K562 (cell line): ENCODE results near the gene FATE1. TPM values are rescaled to one million over a fixed set of nuclear protein-coding genes. Genes with fewer than 3 reads are reported as not detected.

Experiments
- ATAC-seq: fragments of 200-7000 bp; cut with Tn5 transposase; 3 replicates; pipeline ENCODE4 v1.9.1; 2020; ENCODE audit warnings: moderate library complexity
- BruUV-seq: library from RNA; stranded (reverse); fragments of 400-500 nt; replicated peaks from 2 replicates; lab custom pipeline; 2021; lab: Mats Ljungman, UMichigan
- CTCF ChIA-PET: fragments of 300-600 bp; formaldehyde crosslinking; extraction: SDS; loops from one replicate; lab custom pipeline; 2021; ENCODE audit warnings: low intra/inter-chr PET ratio; lab: Yijun Ruan, JAX
- POLR2A ChIA-PET: fragments of 300-600, 350-650 bp; sonication (Branson Sonifier 250); formaldehyde crosslinking; extraction: SDS; loops from one replicate; lab custom pipeline; 2021; ENCODE audit warnings: antibody characterized with exemption, inconsistent platforms; lab: Yijun Ruan, JAX
- DNase-seq, 4 experiments: peaks; one replicate each; pipeline versions ENCODE4 v3.0.0 to v3.0.0-alpha.2; 2011 to 2018; ENCODE audit warnings: low spot score in 3 of 4, mixed read lengths in 3 of 4; ENCODE audit errors: extremely low read depth in 1 of 4
- FAIRE-seq: peaks from 2 replicates; lab custom pipeline; 2011; peaks lifted over from hg19 to GRCh38; lab: Jason Lieb, UNC
- H2AFZ ChIP-seq: 2 replicates; pipeline ENCODE4 v1.6.0; 2011; ENCODE audit warnings: low read depth, low read length, control low read depth, inconsistent platforms
- H3K27ac ChIP-seq: fragments of 200-600 bp; 3 replicates; pipeline ENCODE4 v1.8.0; 2011; ENCODE audit warnings: low read depth, mild to moderate bottlenecking, control low read depth, inconsistent platforms, low read length, moderate library complexity, mixed read lengths; ENCODE audit errors: extremely low read depth
- H3K27me3 ChIP-seq, 2 experiments: fragments of 300-600 bp in 1 of 2; 2 replicates in 1 of 2; 3 replicates in 1 of 2; pipeline versions ENCODE4 v1.6.0 to v1.8.0; 2011; ENCODE audit warnings: inconsistent platforms in 2 of 2, low read length in 2 of 2, mild to moderate bottlenecking in 1 of 2, mixed read lengths in 1 of 2, moderate library complexity in 1 of 2; ENCODE audit not compliant: control insufficient read depth in 2 of 2, insufficient read depth in 2 of 2
- H3K36me3 ChIP-seq: fragments of 300-600 bp; 3 replicates; pipeline ENCODE4 v1.8.0; 2011; ENCODE audit warnings: mild to moderate bottlenecking, low read length, inconsistent platforms; ENCODE audit not compliant: control insufficient read depth, insufficient read depth
- H3K4me1 ChIP-seq, 2 experiments: fragments of 200-600 bp in 1 of 2; replicated peaks in 1 of 2; 2 replicates in 1 of 2; 3 replicates in 1 of 2; pipeline versions ENCODE4 v1.5.1 to v1.8.0; 2011; ENCODE audit warnings: inconsistent platforms in 2 of 2, low read length in 2 of 2, mild to moderate bottlenecking in 1 of 2, mixed read lengths in 1 of 2, moderate library complexity in 1 of 2; ENCODE audit not compliant: control insufficient read depth in 2 of 2, insufficient read depth in 2 of 2
- H3K4me2 ChIP-seq: 2 replicates; pipeline ENCODE4 v1.6.1; 2011; ENCODE audit warnings: low read length, control low read depth, inconsistent platforms, mixed read lengths; ENCODE audit not compliant: insufficient read depth
- H3K4me3 ChIP-seq: fragments of 200-600 bp; sonication (generic), shearing (Covaris generic); 2 replicates; pipeline ENCODE4 v1.5.1; 2016; ENCODE audit warnings: control low read depth, inconsistent platforms
- H3K79me2 ChIP-seq: fragments of 200-600 bp; 3 replicates; pipeline ENCODE4 v1.8.0; 2011; ENCODE audit warnings: low read length, inconsistent platforms; ENCODE audit not compliant: control insufficient read depth, insufficient read depth
- H3K9ac ChIP-seq, 2 experiments: 2 replicates each; pipeline versions ENCODE4 v1.6.0 to v1.6.1; 2011; ENCODE audit warnings: low read depth in 2 of 2, low read length in 2 of 2, control low read depth in 1 of 2, inconsistent platforms in 1 of 2, mild to moderate bottlenecking in 1 of 2, mixed read lengths in 1 of 2; ENCODE audit not compliant: insufficient read depth in 1 of 2
- H3K9me1 ChIP-seq: one replicate; pipeline ENCODE4 v1.6.0; 2011; ENCODE audit warnings: inconsistent platforms, mild to moderate bottlenecking, low read length, moderate library complexity; ENCODE audit not compliant: control insufficient read depth, insufficient read depth
- H3K9me3 ChIP-seq: replicated peaks from 2 replicates; pipeline ENCODE4 v1.5.1; 2011; ENCODE audit warnings: low read depth, low read length, inconsistent platforms; ENCODE audit not compliant: control insufficient read depth, insufficient read depth
- H4K20me1 ChIP-seq: replicated peaks from 2 replicates; pipeline ENCODE4 v1.6.1; 2011; ENCODE audit warnings: low read length, inconsistent platforms, mixed read lengths; ENCODE audit not compliant: control insufficient read depth, insufficient read depth
- BACH1 ChIP-seq: fragments of 200-800 bp; sonication (Bioruptor generic); IDR thresholded peaks from 2 replicates; pipeline ENCODE4 v1.6.1; 2016; ENCODE audit warnings: missing genetic modification characterization, missing compliant biosample characterization
- BRD4 ChIP-seq: fragments of 200-600 bp; sonication (generic); IDR thresholded peaks from 2 replicates; pipeline ENCODE4 v1.6.1; 2017; ENCODE audit warnings: inconsistent platforms
- CCAR2 ChIP-seq: fragments of 200-400 bp; formaldehyde crosslinking; IDR thresholded peaks from 2 replicates; pipeline ENCODE4 v1.6.1; 2017; ENCODE audit warnings: mild to moderate bottlenecking, low read depth, low read length
- CCNT2 ChIP-seq: IDR thresholded peaks from 2 replicates; pipeline ENCODE4 v1.6.1; 2011; ENCODE audit warnings: borderline replicate concordance, low read depth, mild to moderate bottlenecking, moderate library complexity, mixed read lengths, low read length; ENCODE audit not compliant: insufficient read length; ENCODE audit errors: extremely low read depth
- HSF4 ChIP-seq: fragments of 250-450 bp; sonication (Bioruptor Pico); IDR thresholded peaks from 2 replicates; pipeline ENCODE4 v2.1.2; 2022; ENCODE audit warnings: mild to moderate bottlenecking, moderate library complexity, borderline replicate concordance
- IRF1 ChIP-seq: sonication (generic); formaldehyde crosslinking; IDR thresholded peaks from 2 replicates; pipeline ENCODE4 v1.8.0; 2022; ENCODE audit warnings: missing genetic modification reagents, mild to moderate bottlenecking, borderline replicate concordance
- JUN ChIP-seq, 2 experiments: sonication (generic) in 1 of 2; formaldehyde crosslinking in 1 of 2; IDR thresholded peaks; 2 replicates each; pipeline versions ENCODE4 v1.6.1 to v1.8.0; 2012 to 2022; ENCODE audit warnings: borderline replicate concordance in 2 of 2, mild to moderate bottlenecking in 2 of 2, improper control_type of control experiment in 1 of 2, low read depth in 1 of 2, low read length in 1 of 2, missing genetic modification reagents in 1 of 2
- MCM2 ChIP-seq: fragments of 450-650 bp; IDR thresholded peaks from 2 replicates; pipeline ENCODE4 v1.6.1; 2017; ENCODE audit warnings: low read depth, mild to moderate bottlenecking
- SIN3A ChIP-seq, 2 experiments: fragments of 150-350 bp in 1 of 2; IDR thresholded peaks; 2 replicates each; pipeline ENCODE4 v1.6.1; 2011 to 2016; ENCODE audit warnings: borderline replicate concordance in 2 of 2, low read depth in 2 of 2, low read length in 2 of 2, mild to moderate bottlenecking in 2 of 2, moderate library complexity in 2 of 2; ENCODE audit not compliant: control insufficient read depth in 1 of 2
- SPI1 ChIP-seq: IDR thresholded peaks from 2 replicates; pipeline ENCODE4 v1.6.1; 2011; ENCODE audit warnings: low read depth, low read length, control low read depth, borderline replicate concordance
- ZBTB34 ChIP-seq: fragments of 250-450 bp; sonication (Bioruptor Pico); IDR thresholded peaks from 2 replicates; pipeline ENCODE4 v1.8.0; 2021; ENCODE audit warnings: mild to moderate bottlenecking, moderate library complexity
- ZBTB43 ChIP-seq: sonication (generic); formaldehyde crosslinking; IDR thresholded peaks from 2 replicates; pipeline ENCODE4 v1.8.0; 2023; ENCODE audit warnings: mild to moderate bottlenecking, missing genetic modification reagents
- ZNF830 ChIP-seq: fragments of 250-450 bp; sonication (Bioruptor Pico); IDR thresholded peaks from 2 replicates; pipeline ENCODE4 v1.5.0; 2021; ENCODE audit warnings: mild to moderate bottlenecking
- WGBS: fragments of 100-300 bp; shearing (Covaris generic); methylation state at CpG from one replicate; pipeline ENCODE4 v1.1.6; 2016; ENCODE audit warnings: low coverage, mixed read lengths; ENCODE audit not compliant: insufficient coverage; ENCODE audit errors: missing lambda C conversion rate; 5-methylcytosine and 5-hydroxymethylcytosine counted together
- in situ Hi-C: fragments of 300-500 bp; cut with MboI; formaldehyde crosslinking; loops from 4 replicates; pipeline ENCODE4 v1.15.0; 2018; ENCODE audit warnings: inconsistent platforms, mixed read lengths
- intact Hi-C: fragments of 100-400 bp; cut with micrococcal nuclease; formaldehyde crosslinking; loops from 2 replicates; pipeline ENCODE4 v1.14.2; 2022
- polyA plus RNA-seq, 8 experiments: library from polyadenylated mRNA; depleted of rRNA in 4 of 8; stranded (reverse) in 5 of 8; unstranded in 3 of 8; fragments of >200 nt; fragmentation: Nextera tagmentation in 2 of 8; fragmentation: Illumina TruSeq in 1 of 8; extraction: Ambion mirVana in 2 of 8; extraction: Trizol in 1 of 8; gene quantifications; 2 replicates each; pipeline versions ENCODE4 v1.2.1 to v1.2.3, GENCODE V29; 2011 to 2014; ENCODE audit warnings: inconsistent platforms in 1 of 8, missing spikeins in 1 of 8
- total RNA-seq, 7 experiments: library from RNA; depleted of rRNA in 6 of 7; stranded (reverse); fragments of >200 nt in 6 of 7; fragmentation: Illumina TruSeq in 2 of 7; extraction: Trizol in 2 of 7; gene quantifications; 2 replicates each; pipeline versions ENCODE4 v1.2.1 to v1.2.3, GENCODE V29; 2011 to 2021; ENCODE audit warnings: low replicate concordance in 1 of 7
- TF ChIP-seq, protein P1 (sequence below), 2 experiments: fragments of 450-650 bp in 1 of 2; sonication (generic) in 1 of 2; formaldehyde crosslinking in 1 of 2; IDR thresholded peaks in 1 of 2; conservative IDR thresholded peaks in 1 of 2; 2 replicates each; pipeline versions ENCODE4 v1.6.1 to v1.8.1; 2016 to 2023; ENCODE audit warnings: mild to moderate bottlenecking in 2 of 2, moderate library complexity in 2 of 2, inconsistent platforms in 1 of 2, missing genetic modification reagents in 1 of 2

The FATE1 gene
- total and polyA plus RNA-seq, 9 of the 15 experiments (the other 6 are each of a cell fraction or from before 2014, with no cell fraction given) = not detected

GRCh38 chrX:151725338-151725614 is 9.4 kb downstream of the FATE1 start:
- DNase-seq (no peak), ATAC-seq (no peak), FAIRE-seq (no peak)
- no peaks in the 10 kb centered on the region for H3K9me3 ChIP-seq
- no peaks in the 10 kb centered on the region for H3K9me1 ChIP-seq
- H4K20me1 ChIP-seq = no peaks in the 10 kb centered on the region
- no peaks in the 10 kb centered on the region for H3K36me3 ChIP-seq
- ChIA-PET POLR2A (no interaction called here), CTCF (no interaction called here)
- H2AFZ ChIP-seq = no peak overlapping the region
- H3K4me3 ChIP-seq = no peak overlapping the region
- no peaks in the 10 kb centered on the region for H3K79me2 ChIP-seq
- no peak overlapping the region for H3K4me2 ChIP-seq
- no peak for TF ChIP-seq ZNF830 (CRISPR knock-in tag)
- TF ChIP-seq ZBTB43 (CRISPR knock-in tag) = no peak
- no peak for TF ChIP-seq BACH1
- TF ChIP-seq, protein P1, sequence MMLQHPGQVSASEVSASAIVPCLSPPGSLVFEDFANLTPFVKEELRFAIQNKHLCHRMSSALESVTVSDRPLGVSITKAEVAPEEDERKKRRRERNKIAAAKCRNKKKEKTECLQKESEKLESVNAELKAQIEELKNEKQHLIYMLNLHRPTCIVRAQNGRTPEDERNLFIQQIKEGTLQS (IDR thresholded peaks at IDR 0.05) = no peak
- TF ChIP-seq, protein P1 (CRISPR knock-in tag; conservative IDR thresholded peaks at IDR 0.05) = no peak
- TF ChIP-seq SIN3A (IDR thresholded peaks at IDR 0.05; ENCODE audit: borderline replicate concordance in 2 of 2, control insufficient read depth in 1 of 2, low read depth in 2 of 2, low read length in 2 of 2) = no peak
- no peak for TF ChIP-seq BRD4
- TF ChIP-seq CCAR2 = no peak
- TF ChIP-seq HSF4 (CRISPR knock-in tag) = no peak
- TF ChIP-seq ZBTB34 = no peak
- TF ChIP-seq JUN (IDR thresholded peaks at IDR 0.05; ENCODE audit: borderline replicate concordance, low read depth, low read length) = no peak
- TF ChIP-seq JUN (CRISPR knock-in tag; IDR thresholded peaks at IDR 0.05; ENCODE audit: borderline replicate concordance) = no peak
- TF ChIP-seq IRF1 (CRISPR knock-in tag) = no peak
- TF ChIP-seq CCNT2 = no peak
- no peak for TF ChIP-seq MCM2
- no peak for TF ChIP-seq SPI1
- no peak overlapping the region for H3K27ac ChIP-seq
- peaks cover 0 to 7% of the 10 kb centered on the region in 2 experiments; a peak in 2 of 5 replicates for H3K4me1 ChIP-seq
- BruUV-seq = no TSS peak
- WGBS = 0% methylated on average over 1 of the region's 1 CpG
- H3K27me3 ChIP-seq = peaks cover 0 to 14% of the 10 kb centered on the region in 2 experiments; a peak in 1 of 5 replicates
- no peak overlapping the region for H3K9ac ChIP-seq
- in situ Hi-C loops = no loop called here
- intact Hi-C loops = no loop called here
